Embryonic facial prominence (tissue), 1 donor: ENCODE data around the gene NTRK2.

Source experiments
- DNase-seq: peaks from one replicate; pipeline ENCODE4 v3.0.0-alpha.2; 2016; ENCODE audit errors: extremely low spot score

Gene NTRK2

DNA sequence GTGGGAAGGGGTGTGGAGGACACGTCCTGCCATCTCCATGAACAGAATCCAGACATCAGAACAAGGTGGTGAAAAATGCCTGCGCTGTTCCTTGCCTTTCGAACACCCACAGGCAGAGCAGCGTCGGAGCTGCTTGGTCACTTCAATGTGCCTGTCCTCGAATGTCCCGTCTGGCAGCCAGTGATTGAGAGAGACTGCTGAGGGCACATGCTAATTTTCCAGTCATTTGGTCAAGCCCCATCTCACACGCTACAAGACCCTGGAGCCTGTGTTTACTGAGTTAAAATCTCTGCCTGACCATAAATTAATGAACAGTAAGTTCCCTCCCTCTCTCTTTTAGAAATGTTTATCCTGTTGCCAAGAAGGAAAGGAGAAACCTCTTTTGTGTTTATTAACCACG is 149.3 kb downstream of the NTRK2 start:
- DNase-seq = no peak

DNA sequence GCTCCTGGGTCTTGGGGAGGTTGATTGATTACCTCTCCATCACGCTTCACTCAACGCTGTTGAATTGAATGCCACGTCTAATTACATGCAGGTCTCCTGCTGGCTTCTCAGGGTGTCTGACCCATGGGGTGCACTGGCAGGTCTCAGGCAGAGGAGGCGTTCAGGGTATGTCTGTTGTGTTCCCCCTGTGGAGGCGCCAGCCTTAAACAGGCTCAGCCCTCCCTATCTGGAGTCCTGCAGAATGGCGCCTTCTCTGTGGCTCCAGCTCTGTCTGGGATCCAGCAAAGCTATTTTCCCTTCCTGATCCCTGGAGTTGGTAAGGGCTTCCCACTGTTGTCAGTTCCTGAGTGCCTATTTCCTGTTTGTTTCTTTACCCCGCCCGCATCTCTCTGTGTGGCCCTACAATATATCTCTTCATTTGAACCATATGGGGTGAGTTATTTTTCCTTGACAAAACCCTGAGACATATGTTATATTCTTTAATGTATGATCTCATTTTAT is 150.0 kb downstream of the NTRK2 start:
- DNase-seq = no peak

DNA sequence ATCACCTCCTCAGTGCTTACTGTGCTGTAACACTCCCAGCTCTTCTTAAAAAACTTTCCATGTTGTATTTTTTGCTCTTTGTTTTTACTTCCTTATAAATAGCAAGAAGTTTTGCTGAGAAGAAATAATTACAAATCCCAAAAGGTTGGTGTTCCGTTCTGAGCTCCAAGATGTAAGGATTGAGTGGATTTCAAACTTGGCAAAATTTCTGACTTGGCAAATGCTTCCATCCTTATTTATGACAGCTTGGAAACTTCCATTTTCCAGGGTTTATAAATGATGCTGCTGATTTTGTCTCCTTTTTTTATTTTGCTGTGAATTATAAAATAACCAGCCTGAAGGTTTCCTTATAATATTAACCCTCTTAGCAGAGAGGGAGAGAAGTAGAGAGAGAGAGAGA is 151.9 kb downstream of the NTRK2 start:
- no peak for DNase-seq

DNA sequence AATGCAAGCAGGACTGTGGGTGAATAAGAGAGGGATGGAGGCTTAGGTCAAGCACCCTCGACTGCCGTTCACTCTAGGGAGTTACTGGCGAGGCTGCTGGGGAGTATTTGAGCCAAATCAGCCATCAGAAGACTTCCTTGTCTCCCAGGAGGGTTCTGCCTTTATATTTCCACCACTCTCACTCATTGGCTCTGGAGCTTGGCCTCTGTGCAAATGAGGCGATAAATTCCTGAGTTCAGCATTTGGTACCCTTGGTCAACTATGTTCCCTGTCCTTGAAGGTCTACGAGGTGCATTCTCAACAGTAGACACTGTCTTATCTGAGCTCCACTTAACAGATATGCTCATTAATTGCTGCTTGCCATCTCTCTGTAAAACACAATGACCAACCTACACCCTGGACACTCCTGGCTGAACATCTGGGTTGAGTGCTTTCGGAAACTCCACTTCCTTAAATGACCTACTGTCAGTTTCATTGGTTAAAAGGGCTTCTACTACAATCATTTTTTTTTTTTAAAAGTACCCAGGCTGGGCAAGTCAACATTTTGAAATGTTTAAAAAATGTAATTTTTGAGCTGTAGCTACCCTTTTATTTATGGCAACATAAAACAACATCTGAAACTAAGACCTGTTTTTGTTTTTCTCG is 153.2 kb downstream of the NTRK2 start:
- DNase-seq = no peak

DNA sequence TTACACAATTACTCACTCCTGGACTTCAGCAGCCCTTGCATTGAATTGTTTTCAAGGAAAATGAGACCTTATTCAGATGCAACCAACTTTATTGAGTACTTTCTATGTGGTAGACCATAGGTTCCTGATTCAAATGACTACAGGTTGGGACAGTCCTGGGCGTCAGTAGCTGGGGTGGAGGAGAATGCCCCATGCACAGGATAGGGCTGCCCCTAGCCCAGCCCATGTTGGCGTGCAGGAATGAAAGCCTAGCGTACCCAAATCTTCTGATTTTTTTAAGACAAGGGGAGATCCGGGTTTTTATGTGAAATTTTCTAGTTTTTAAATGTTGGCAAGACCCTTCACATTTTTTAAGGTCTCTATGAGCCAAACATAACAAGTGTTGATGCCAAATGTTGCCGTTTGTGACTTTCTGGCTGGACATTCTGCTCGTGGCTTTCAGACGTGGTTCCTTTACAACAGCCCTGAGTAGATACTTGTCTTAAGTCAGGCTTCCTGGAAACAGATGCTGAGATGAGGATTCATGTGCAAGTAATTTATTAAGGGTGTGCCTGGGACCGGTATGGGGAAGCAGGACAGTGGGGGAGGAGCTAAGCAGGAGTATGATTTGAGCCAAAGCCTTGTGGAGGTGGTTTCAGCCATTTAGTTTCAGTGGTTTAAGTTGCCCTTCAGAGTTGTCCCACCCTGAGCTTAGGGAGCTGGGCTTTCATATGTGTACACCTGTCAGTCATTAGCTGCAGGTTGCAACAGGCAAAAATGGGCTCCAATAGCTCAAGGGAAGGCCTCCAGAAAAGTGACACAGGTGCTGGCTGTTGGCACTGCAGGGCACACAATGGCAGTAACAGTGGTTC is 154.1 kb downstream of the NTRK2 start:
- DNase-seq = peak; percentile 10

DNA sequence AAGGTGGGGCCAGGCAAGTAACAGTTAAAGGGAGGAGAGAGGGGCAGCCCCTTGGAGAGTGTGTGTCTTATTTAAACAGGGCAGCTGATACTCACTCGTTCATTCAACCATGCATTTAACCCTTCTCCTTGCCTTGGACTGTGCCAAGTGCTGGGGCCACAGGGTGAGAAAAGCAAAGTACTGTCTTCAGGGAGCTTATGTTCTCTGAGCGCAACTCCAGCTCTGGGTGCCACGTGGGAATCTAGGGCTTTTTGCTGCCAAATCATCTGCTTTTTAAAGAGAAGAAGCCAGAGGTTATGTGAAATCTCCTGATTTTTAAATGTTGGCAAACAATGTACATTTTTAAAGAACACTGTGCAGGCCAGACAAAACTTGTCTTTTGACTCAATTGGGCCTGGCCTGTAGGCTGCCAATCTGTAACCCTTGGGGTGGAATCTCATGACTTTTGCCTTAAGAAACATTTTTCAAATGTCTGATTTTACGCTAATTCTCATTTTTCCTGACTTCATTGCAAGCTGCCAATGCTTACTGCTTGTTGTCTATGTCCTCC is 157.8 kb downstream of the NTRK2 start:
- DNase-seq = no peak

DNA sequence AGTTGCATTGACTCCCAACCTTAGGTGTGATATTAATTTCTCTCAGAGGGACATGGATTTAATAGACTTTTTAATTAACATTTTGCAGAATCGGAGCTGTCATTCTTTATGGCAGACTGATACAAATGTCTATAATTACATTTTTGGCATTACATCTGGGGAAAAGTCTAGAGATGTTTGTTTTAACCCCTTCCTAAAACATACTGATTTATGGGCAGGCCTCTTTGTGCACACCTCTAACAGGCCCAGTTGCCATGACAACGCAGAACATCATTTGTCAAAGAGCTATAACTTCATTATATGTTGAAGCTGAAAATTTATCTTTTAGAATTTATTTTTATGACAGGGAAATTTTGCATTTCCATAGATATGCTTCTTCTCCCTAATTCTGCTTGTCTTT is 158.5 kb downstream of the NTRK2 start:
- no peak for DNase-seq

DNA sequence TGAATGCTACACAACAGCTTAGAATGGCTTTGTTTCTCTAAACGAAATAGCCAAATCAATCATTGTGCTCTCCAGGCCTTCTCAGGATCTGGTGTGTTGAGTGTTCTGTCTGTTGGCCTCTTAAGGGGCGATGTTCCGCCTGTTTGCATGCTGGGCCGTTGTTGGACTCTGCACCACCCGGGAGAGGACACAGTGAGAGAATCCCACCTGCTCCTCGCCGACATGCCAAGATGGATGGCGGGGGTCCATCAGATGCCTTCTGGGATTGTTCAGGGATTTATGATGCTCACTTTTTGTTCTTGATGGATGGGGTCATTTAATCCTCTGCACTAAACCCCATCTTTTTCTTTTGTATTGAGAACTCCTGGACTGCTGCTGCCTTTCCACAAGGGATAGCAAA is 159.9 kb downstream of the NTRK2 start:
- DNase-seq = no peak

DNA sequence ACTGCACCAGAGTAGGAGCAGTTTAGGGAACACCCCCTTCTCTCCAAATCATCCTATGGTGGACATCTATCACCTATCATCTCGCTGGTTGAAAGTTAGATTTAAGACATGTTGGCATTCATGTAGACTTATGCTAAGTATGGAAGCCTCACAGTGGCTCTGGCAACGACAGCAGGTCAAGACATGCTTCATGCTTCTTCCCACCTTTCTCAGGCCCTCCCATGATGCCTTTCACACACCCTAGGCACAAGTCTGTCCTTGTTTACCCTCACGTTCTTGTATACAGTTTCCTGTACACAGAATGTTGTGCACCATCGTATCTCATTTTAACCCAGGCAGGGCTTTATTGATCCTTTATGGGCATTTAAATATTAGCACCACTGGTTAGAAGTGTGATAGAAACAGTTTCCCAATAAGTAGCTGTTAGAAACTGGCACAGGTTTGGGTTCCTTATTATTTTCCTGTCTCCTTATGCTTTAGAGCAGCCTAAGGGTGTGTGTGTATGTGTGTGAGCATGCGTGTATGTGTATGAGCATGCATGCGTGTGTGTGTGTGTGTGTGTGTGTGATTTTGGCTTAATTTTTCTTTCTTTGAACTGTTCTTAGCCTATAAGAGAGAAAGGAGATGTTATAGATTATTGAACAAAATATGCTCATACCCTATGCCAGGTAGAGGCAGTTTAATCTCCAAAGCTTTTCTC is 160.6 kb downstream of the NTRK2 start:
- DNase-seq = no peak

DNA sequence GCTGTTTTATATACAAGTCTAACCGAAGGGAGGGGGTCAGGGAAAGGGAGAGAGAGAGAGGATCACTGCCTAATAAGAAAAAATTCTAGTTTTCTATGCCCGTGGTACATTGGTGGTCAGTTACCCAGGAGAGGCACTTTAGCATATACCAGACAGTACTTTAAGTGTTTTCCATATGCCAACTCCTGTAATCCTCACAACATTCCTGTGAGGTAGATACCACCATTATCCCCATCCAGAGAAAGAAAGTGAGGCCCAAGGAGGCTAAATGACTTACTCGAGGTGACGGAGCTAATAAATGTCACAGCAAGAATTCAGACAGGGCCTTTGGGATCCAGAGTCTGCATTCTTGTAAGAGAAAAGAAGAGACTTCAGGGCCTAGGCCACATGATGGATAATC is 161.8 kb downstream of the NTRK2 start:
- DNase-seq = no peak

DNA sequence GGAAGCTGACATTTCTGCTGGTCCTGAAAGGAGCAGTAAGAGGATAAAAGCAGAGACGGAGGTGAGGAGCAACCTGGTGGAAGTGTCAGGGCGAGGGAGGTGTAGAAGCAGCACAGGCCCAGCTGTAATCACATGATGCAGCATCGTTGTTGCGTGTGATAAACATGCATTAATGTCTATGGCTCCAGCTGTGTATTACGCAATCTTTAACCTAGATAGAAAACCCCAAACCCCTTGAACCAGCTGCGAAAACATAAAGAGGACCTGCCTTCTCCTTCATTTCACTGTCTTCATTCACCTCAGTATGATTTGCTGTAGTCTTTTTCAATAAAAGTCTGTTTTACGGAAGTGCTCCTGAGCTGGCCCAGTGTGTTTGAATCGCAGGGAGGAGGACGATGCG is 162.9 kb downstream of the NTRK2 start:
- no peak for DNase-seq

DNA sequence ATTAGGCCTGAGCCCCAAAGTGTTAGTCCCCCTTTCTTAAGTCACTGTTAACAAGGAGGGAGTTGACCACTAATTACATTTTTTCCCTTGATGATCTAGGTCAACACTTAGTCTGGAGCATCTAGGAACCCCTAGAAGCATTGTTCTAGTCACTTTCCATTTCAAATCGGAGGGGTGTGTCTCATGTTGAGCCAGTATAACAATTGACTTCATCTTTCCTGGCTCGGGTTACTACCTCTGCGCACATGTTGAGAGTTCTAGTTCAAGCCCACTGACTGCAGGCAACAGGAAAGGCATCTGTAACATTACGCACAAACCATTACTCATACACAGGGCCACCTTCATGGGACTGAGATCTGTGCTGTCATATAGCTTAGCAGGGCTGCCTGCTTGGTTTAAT is 164.9 kb downstream of the NTRK2 start:
- no peak for DNase-seq

DNA sequence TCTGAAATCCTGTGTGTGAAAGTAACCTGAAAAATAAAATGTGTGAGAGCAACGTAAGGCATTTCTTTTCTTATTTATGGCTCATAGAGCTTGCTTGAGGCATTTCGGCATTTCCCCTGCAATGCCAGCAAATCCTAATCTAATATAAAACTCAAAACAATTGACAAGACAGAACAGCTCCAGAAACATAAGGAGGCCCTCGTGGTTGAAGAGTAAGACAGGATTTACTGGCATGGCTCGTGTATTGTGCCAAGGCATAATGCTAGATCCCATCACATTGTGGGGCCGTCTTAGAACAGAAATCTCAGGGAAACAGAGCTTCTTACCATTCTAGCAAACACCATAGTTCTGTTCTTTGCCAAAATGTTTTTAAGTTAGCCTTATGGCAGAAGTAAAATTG is 166.2 kb downstream of the NTRK2 start:
- no peak for DNase-seq

DNA sequence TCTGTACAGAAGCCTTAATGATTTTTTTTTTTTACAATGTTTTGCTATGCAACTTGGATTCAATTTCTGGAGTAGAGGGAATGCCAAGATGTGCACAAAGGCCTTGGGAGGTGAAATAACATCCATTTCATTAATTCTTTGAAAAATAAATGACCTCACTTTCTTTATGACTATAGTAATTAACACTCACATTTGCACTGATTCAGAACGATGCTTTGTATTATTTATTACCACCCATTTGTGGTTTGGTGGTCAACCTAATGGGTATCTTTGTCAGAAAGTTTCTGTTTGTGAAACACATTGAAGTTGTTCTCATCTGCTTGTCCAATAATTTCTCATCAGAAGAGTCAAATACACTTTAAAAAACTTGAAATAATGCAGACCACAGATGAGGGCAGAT is 169.3 kb downstream of the NTRK2 start:
- DNase-seq = no peak

DNA sequence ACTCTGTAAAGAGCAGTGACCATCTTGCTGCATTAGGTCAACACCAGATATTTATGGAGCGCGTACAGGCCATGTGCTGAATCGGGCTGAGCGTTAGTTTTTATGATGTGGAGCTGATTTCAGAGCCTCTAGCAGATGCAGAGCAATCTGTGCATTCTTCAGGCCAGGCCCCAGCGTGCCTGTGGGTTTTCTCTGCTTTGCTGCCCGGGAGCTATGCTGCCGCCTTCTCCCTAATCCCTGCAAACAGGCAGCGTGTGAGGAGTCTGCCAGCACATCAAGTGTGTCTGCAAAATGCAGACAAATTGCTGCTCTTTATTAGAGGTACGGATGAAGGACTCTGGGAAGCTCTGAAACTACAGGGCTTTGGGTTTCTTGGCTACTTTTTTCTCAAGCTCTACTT is 170.0 kb downstream of the NTRK2 start:
- DNase-seq = peak; percentile 23

DNA sequence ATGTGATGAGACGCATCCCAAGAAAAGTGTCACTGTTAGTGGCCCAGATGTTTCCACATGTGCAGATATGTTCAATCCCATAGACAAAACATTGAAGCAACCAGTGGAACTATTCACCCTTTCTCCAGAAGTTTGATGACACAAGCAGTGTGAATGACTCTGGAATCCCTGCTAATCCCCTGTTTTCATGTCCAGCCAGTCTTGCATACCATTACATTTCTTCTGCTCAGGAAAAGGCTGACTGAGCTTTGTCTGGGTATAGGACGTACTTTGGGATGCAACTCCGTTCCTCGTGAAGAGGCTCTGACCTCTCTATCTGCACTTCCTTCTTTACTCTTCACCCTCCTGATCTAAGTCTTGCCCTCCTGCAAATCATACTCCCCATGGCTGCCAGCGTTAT is 172.4 kb downstream of the NTRK2 start:
- DNase-seq = no peak

DNA sequence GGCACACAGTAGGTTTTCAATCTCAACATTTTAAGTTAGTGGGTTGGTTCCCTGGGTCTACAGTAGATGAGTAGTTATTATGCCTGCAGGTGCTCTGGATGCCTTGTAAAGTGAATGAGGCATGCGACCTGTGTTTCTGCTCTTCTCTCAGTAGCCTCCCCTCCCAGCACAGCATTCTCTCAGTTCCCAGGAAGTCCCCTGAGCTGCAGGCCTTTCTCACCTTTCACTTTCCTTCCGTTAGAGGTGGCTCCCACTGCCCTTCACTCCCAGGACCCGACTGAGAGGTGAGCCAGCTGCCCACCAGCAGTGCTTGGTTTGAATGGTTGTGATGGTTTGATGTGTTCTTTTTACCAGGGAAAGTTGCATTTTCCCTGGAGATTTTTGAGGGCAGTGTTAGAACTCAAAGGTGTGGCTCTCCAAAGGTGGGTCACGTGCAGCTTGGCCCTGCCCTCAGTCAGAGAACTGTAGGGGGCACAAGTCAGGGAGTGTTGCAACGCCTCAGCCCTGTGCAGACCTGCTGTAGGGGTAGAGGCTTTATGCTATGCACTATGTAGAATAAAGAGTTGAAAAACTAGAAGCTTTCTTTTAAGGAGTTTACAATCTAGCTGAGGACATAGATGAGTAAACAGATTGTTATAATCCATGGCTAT is 173.8 kb downstream of the NTRK2 start:
- DNase-seq = no peak

DNA sequence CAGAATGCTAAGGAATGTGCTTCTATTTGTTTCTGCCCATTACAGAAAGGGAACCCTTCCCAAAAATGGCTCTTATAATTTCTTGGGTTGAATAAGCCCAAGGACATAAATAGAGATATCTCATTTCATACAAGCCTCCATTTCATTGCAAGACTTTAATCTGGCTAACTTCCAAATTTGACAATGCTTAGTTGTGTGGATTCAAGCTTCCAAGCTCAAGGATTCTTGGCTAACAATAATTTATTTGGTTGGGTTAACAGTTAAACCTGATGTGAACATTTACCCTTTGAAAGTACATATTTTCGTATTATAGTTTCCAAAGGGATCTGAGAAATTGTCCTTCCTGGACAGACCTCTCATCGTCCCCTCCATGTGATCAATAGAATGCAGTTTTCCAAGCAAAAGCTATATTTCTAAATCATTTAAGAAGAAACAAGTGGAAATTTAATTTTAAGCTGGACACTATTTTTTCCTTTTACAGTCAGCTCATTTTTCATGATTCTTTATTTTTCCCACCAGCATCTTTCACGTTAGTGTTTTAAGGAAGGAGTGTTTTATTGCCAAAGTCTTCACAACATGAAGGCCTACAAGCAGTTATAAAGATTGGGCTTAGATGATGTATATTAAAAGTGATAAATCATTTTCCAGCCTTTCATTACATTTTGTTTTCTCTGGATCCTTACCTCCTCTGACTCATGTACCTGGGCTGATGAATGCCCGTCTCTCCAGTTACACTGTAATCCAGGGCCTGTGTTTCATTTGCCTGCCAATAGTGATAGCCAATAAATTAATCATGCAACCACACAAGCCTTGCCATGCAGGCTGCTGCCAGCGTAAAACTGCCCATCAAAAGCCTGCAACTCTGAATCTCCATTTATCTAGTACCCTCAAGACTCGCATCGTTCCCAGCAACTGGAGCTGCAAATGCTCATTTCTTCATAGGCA is 176.7 kb downstream of the NTRK2 start:
- DNase-seq = no peak

DNA sequence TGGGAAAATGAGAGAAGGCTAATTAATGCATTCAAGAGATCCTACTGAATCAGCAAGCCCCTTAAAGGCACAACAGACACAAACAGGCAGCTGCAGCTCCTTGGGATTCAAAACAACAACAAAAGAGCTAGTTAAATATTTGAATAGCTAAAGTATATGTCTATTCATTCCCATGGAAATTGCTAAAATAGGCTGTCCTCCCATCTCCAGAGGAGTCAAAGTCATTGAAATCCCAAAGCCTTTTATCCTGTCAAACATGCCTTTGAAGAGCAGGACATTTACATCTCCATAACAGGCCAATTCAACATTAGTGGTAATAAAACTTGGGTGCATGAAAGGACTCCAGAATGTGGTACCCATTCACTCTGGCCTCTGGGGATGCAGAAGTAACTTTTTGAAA is 177.4 kb downstream of the NTRK2 start:
- DNase-seq = no peak

DNA sequence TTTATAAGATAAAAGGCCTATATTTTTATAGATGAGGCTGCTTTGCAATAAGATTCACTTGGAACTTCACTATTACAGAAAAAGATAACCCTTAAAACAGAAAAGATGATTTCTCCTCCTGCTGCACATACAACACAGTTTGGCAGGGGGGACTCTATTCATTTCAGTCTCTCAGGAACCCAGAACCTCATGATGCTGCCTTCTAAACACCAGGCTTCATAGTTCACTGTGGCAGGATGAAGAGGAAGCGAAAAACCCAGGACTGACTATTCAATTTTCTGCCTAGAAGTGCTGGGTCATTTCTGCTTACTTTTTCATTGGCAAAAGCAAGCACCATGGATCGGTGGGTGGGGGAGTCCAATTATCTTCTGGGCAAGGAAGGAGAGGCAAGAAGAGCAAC is 179.5 kb downstream of the NTRK2 start:
- no peak for DNase-seq
